Stimulated activated naive CD4-positive, alpha-beta T cell treated with Interleukin-2 at 50 U/mL for 16 hours (primary cell): Measurements from ENCODE around the gene ZMYND8.
"Not testable (repeated sequence)": the region's sequence is repeated elsewhere in the genome, so short reads cannot be mapped to it uniquely, and the experiment has no call there.

Source experiments
- DNase-seq: peaks from one replicate; lab custom pipeline; 2025; lab: John Stamatoyannopoulos, UW

Gene ZMYND8

DNA sequence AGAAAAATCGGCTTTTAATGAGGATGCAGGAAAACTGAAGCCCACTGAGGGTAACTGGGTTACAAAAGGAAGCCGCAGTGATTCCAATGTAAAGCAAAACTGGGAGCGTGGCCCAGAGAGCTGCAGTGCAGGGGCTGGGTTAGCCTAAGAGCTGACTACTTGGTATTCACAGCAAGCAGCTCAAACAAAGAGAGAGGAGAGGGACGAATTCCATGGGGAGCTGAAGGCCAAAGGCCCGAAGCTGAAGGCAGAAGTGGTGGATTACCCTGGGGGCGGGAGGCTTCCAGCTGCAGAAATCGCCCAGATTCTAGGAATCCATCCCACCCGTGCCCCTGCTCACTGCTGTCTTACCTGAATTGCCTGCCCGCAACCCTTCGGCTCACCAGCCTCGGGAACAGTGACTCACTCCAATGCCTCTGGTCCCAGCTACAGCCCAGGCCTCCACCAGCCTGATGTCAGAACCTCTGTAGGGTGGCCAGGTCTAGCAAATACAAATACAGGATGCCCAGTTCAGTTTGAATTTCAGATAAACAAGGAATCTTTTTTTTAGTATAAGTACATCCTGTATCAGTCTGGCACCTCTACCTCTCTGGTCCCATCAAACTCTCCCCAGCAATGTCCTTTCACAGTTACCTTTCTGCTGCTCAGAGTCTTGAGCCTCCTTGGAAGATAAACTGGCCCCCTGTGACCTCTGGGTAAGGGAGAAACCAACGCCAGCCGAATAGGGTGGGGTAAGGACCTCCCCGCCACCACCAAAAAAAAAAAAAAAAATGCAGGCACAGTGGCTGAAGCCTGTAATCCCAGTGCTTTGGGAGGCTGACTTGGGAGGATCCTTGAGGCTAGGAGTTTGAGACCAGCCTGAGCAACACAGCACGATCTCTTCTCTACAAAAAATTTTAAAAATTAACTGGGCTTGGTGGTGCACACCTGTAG, 14.6 kb upstream of the ZMYND8 start:
- no peak for DNase-seq

DNA sequence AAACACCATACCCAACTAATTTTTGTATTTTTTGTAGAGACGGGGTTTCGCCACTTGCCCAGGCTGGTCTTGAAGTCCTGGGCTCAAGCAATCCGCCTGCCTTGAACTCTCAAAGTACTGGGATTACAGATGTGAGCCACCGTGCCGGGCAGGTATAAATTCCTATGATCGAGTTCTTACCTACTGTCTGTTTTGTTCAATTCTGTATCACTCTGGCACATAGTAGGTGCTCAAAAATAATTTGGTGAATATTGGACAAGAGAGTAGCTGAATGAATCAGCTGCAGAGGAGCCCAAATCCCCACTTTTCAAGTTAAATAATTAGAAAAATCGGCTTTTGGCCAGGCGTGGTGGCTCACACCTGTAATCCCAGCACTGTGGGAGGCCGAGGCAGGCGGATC, 13.7 kb upstream of the ZMYND8 start:
- no peak for DNase-seq

DNA sequence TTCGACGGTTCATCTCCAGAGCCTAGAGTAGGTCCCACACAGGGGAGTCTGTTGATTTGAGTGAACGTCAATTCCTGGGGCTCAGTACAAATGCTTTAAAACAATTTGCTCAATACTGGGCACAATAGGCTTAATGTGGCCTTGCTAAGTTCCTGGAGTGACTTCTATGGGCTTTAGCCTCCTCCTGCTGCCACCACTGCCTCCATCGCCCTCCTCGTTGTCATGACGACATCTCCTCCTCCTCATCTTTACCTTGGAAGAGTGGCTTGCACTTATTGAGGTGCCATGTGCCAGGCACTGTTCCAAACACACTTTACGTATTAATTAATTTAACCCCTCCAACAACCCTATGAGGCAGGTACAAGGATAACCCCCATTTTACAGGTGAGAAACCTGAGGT, 11.8 kb upstream of the ZMYND8 start:
- no peak for DNase-seq

DNA sequence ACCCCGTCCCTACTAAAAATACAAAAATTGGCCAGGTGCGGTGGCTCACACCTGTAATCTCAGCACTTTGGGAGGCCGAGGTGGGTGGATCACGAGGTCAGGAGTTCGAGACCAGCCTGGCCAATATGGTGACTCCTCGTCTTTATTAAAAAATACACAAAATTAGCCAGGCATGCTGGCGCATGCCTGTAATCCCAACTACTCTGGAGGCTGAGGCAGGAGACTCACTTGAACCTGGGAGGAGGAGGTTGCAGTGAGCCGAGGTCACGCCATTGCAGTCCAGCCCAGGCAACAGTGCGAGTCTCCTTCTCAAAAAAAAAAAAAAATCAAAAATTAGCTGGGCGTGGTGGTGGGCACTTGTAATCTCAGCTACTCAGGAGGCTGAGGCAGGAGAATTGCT, 9.8 kb upstream of the ZMYND8 start:
- DNase-seq, result not testable (repeated sequence)

DNA sequence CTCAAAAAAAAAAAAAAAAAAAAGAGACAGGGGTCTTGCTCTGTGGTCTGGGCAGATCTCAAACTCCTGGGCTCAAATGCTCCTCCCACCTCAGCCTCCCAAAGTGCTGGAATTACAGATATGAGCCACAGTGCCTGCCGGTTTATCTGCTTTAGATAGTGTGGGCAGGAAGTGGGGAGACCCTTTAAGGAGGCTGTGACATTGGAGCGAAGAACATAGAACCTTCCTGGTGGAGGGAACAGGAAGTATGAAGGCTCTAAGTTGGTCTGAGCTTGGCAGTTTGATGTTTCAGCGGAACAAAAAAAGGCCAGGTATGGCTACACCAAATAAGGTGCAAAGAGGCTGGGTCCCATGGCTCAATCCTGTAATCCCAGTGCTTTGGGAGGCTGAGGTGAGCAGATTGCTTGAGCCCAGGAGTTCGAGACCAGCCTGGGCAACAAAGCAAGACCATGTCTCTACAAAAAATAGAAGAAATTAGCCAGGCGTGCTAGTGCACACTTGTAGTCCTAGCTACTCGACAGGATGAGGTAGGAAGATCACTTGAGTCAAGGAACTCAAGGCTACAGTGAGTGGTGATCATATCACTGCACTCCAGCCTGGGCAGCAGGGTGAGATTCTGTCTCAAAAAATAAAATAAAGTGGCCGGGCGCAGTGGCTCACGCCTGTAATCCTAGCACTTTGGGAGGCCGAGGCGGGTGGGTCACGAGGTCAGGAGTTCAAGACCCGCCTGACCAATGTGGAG, 8.7 kb upstream of the ZMYND8 start:
- DNase-seq, result no peak

DNA sequence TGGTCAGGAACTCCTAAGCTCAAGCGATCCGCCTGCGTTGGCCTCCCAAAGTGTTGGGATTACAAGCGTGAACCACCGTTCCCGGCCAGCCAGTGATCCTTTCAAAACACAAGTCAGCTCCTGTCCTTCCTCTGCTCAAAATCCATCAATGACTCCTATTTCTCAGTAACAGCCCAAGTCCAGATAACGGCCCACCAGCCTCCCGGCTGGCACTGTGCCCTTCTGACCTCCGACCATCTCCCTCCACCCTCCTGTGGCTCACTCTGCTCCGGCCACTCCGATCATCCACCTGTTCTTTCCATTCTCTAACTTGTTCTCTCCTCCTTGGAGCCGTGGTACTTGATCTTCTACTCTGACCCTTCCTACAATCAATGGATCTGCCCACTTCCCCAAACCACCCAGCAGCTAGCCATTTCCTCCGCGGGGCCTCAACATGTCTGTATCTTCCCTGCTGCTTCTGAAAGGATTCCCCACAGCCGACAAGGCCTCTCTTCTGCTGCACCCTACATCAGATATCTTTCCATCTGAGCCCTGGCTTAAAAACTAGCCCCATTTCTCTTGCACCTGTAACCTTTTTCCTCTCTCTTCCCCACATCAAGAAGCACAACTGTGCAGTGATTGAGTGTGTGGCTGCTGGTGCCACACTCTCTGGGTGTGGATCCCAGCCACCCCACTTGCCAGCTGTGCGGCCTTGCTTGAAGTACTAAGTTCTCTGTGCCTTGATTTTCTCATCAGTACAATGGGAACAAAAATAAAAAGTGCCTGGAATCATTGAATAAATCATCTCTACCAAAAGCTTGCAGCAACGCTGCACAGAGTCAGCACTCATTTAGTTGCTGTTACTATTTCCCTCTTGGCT, 6.1 kb upstream of the ZMYND8 start:
- no peak for DNase-seq

DNA sequence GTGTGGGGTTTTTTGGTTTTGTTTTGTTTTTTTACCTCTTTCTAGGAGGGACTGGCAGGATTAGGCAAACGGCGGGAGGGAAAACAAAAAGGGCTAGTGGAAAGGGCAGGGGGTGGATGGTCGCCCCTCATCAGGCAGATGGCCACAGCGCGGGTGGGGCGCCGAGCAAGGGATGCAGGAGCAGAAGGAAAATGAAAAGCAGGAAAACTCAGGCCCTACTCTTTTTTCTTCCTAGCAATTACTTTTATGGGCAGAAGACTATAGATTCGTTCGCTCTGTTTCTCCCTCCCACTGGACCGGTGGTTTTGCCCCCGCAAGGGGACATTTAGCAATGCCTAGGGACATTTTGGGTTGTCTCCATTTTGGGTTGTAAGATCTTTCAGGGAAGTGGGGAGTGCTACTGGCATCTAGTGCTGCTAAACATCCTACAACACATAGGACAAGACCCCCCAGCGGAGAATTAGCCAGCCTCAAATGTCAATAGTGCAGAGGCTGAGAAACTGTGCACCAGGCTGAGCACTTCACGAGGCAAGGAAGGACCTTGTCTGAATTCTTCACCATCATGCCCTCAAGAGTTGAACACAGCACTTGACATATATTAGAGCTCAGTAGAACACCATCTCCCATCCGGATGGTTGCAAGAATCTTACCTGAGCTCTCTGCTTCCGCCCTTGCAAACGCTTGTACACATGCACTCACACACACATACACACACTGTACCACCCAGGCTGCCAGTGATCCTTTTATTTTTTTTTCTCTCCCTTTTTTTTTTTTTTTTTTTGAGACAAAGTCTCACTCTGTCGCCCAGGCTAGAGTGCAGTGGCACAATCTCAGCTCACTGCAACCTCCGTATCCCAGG, 4.8 kb upstream of the ZMYND8 start:
- DNase-seq, result no peak

DNA sequence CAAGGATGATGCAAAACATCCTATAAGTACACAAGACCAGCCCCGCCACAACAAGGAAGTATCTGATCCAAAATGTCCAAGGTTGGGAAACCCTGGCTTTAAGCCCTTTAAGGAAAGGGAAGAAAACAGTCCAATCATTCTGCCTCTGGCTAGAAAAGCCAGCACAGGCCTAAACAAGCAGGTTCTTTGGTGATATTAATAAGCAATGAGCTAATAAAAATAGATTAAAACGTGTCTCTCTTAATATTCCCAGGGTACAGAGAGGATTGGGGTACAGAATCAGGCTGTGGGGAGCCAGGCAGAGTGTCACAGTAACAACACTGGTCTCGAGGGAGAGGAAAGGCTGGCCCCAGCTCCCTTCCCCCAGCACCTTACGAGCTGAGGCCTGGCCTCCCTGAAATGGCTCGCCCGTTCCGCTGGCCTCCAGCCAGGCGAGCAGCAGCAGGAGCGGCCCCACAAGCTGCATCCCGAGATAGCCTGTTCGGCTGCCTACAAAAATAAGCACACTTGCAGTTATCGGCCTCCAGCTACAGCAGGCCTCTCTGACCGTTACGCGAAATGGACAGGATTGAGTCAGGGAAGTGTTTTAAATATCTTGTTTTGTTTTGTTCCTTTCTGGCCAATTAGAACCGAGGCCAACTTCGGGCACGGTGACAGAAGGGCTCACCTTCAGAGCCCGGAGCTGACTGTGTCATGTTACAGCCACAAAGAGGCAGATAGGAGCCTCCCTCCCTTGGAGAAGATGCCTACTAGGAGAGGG, 4.0 kb upstream of the ZMYND8 start:
- DNase-seq, result no peak

DNA sequence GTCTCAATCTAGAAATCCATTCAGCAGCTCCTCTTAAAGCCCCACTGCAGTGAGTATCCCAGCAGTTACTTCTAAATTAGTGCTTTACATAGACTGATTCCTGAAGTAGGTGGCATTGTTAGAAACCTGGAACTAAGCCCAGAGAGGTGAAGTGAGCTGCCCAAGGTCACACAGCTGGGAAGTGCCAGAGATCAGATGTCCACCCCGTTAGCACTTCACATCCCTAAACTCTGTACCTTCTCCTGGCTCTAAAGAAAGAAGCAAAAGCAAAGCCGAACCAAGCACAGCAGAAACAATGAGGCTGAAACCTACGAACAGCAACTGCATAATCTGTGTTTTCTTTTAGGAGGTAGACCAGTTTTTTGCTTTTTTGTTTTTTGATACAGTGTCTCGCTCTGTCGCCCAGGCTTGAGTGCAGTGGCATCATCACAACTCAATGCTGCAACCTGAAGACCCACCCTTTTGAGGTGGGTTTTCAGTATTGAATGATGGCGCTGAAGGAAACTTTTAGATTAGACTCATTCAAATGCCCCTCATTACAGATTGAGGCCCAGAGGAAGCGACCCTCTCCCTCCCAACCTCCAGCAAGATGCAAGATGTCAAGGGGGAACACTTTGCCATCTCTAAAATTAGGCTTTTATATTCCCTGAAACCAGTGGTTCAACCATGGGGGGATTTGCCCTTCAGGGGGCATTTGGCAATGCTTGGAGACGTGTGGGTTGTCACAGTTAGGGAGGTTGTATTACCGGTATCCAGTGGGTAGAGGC, 3.2 kb upstream of the ZMYND8 start:
- DNase-seq, result no peak

DNA sequence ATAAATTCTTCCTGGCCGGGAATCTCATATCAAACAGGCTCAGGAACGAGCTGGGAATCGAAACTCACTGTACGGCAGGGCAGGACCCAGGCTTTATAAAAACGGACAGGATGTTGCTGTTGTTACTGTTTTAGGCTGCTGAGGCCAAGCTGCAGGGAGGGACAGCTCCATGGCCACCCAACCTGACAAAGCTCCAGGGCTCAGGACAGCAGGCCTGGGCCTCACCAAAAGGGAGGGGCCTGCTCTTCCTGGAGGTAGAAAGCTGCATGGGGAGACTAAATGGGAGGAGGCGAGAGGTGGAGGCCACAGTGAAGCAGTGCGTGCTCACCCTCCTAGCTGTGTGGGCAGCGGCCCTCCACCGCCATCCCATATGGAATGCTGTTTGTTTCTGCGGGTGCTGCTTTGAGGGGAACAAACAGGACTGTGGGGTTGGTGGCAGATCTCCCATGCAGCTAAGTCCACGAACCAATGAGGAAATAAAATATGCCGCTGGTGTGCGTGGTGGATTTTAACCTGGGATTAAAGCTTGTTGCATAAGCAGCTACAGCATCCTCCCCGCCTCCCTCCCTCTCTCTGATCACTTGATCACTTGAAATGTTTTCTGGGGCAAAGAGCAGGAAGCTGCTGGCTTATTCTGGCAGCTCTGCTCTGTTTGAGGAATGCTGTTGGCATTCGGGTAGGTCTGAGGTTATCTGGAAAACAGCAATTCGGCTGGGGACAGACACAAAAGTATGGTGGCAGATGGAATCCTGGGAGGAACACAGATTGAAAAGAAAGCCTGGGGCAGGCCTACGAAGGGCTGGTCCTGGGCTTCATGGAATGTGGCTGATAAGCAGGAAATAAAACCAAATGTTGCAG, 2.4 kb upstream of the ZMYND8 start:
- DNase-seq, result no peak

DNA sequence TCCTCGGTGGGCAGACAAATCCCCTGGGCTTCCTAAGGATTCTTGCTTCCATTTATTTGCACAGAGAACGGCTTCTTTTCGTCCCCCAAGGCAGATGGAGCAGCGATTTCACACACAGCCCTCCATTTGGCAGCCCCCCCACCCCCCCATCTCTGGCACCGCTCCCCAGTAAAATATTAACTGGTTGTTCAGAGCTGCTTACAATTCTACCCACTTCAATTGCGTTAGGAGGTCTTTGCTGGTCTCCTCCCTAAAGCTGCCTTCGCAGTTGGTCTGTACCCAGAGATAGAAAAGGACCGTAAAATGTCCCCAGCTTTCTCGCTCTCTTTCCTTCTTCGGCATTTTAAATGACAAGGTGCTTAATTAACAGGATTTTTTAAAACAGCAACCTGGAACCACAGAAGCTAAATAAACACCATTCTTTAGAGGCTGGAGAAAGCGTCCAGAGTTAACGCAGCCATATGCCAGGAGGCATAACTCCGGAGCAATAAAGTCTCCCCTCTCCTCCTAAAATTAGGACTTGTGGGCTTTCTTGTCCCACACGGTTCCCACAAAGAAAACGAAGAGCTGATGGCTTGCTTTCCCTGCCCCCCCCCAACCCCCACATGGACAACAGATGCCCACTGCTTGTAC, 1.7 kb upstream of the ZMYND8 start:
- DNase-seq, result no peak

DNA sequence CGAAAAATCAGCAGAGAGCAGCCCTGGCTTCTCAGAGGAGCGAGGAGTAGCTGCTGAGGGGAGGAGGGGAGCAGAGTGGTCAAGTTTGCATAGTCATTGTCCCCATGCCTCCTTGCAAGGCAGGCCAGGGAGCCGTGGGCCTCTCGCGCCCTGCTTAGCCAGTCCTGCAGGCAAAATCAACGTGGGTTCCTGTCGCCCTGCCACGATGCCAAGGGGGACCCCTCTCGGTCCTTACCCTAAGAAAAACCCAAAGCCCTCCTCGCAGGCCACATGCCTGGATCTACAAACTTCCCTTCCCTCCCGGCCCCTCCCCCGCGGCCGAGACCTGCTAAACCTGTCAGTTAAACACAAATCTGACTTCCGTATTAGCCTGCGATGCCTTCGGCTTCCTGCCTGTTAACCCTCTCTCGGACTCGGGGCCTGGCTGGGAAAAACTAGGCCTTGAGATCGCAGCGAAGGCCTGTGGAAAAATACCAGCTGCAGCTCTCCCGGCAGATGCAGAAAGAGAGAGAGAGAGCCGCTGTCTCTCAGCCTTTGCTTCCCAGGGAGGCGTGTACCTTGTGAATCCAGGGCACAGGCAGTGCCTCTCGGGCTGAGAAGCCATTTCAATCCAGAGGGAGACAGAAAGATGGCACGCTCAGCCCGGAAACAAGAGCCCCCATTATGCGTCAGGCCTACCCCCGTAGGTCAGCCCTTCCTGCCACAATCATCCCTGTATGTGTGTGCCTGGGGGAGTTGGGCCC, 968 bp upstream of the ZMYND8 start:
- peak; percentile 57 for DNase-seq

DNA sequence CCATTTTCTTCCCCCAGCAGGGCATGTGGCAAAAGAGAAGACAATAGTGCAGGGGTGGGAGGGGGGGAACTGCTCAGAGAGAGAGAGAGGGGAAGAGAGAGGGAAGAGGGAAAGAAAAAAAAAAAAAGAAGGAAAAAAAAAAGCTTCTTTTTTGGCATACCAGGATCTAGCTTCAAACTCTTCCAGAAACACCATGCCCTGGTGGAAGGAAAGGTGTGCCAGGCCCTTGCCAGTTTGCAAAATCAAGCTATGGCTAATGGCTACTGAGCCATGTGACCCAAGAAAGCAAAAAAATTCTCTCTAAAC, 326 bp downstream of the ZMYND8 start:
- no peak for DNase-seq

DNA sequence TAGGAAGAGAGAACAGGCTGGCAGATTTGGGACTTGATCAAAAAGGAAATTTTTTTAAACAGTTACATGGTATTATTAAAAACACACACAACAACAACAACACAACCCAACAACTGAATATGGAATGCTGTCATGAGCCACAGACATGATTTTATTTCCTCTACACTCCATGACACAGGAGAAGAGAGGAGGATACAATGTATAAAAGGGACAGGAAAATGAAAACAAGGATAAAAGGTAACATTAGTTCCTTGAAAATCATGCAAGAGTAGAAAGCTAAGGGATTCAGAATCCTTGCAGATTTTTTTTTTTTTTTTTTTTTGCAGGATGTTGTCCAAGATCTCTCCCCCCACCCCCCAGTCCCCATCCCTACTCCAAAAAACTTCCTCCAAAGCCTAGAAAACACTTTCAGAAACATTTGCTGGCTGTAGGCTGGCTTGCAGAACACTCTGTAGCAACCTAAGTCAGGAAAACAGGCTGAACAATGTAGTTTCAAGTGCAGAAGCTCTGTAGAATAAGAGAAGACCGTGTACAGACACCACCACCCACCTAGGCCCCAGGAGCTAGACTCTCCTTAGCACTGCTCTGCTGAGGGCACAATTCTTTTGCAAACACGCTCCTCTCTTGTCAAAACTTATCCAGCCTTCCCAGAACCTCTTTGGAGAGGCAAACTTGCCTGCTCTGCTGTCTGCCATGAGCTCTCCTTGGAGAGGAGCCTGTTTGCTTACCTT, 845 bp downstream of the ZMYND8 start:
- DNase-seq, result no peak

DNA sequence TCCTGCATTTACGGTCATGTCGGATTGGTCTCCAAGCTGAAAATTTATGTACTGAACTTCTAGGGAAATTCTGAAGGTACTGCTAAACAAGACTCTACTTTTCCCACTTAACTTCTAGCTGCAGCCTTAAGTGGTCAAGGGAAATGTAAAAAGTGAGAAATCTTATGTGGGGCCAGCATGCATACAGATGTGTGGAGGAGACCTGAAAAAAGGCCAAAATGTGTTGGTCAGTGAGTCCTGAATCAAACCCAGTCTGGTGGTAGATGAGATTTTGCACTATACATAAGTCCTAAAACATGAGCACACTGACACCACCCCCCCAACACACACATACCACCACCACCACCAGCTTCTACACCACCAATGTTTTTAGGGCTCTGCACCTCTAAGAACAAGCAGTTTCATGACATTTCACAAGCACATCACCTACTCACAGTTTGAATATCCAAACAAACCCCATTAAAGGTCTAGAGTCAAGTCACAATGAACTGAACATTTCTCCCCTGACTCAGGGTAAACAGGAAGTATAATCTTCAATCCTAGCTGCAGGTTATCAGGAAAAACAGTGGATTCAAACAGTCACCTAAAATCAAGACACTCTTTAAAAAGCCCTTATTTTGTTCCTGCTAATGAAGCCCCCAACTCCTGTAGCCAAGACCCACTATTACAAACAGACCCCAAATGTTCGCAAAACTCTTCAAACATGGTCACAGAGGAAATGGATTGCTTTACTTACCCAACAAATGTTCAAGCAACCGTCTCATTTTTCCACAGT, 1.6 kb downstream of the ZMYND8 start:
- no peak for DNase-seq

DNA sequence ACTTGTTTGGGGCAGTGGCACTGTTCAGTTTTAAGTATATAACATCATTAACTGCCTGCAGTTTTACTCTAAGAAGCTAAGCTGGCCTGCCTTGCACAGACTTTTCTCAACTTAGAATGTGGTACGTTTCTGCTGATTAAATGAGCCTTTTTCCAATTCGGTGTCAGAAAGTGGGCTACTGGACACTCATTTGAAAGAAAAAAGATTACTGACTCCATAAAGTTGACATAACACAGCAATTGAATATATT, 2.1 kb downstream of the ZMYND8 start:
- no peak for DNase-seq
